MCF 10A (cell line): ENCODE data around the gene CFAP97D1. TPM values are rescaled to one million over a fixed set of nuclear protein-coding genes. Genes with fewer than 3 reads are reported as not detected.
A peak's percentile ranks its signal among the peaks of the same experiment; 100 is the strongest.

ENCODE experiments used
- BruUV-seq: library from RNA; stranded (reverse); fragments of 400-500 nt; replicated peaks from 2 replicates; lab custom pipeline; 2021; lab: Mats Ljungman, UMichigan
- CTCF ChIA-PET: fragments of 300-600 bp; sonication (Branson Sonifier 250); formaldehyde crosslinking; extraction: SDS; loops from one replicate; lab custom pipeline; 2021; ENCODE audit warnings: antibody characterized with exemption, inconsistent platforms; lab: Yijun Ruan, JAX
- POLR2A ChIA-PET: fragments of 300-600, 350-650 bp; sonication (Branson Sonifier 250); formaldehyde crosslinking; extraction: SDS; loops from one replicate; lab custom pipeline; 2020; ENCODE audit warnings: antibody characterized with exemption, inconsistent platforms; lab: Yijun Ruan, JAX
- DNase-seq: peaks from one replicate; pipeline ENCODE4 v3.0.0-alpha.2; 2018; ENCODE audit not compliant: unreplicated experiment
- H3K27ac Mint-ChIP-seq: one replicate; pipeline ENCODE4 v1.8.0; 2022; ENCODE audit warnings: mild to moderate bottlenecking, low read depth, mixed read lengths; ENCODE audit not compliant: unreplicated experiment
- H3K27me3 Mint-ChIP-seq: one replicate; pipeline ENCODE4 v1.8.0; 2022; ENCODE audit warnings: mixed read lengths; ENCODE audit not compliant: insufficient read depth, unreplicated experiment
- H3K36me3 Mint-ChIP-seq: one replicate; pipeline ENCODE4 v1.8.0; 2022; ENCODE audit warnings: mild to moderate bottlenecking, moderate library complexity, mixed read lengths; ENCODE audit not compliant: insufficient read depth, unreplicated experiment
- H3K4me1 Mint-ChIP-seq: one replicate; pipeline ENCODE4 v1.8.0; 2022; ENCODE audit warnings: mixed read lengths; ENCODE audit not compliant: insufficient read depth, unreplicated experiment
- H3K4me3 Mint-ChIP-seq: one replicate; pipeline ENCODE4 v1.8.0; 2022; ENCODE audit warnings: mild to moderate bottlenecking, moderate library complexity, mixed read lengths; ENCODE audit not compliant: unreplicated experiment
- H3K9me3 Mint-ChIP-seq: one replicate; pipeline ENCODE4 v1.8.0; 2022; ENCODE audit warnings: mixed read lengths; ENCODE audit not compliant: unreplicated experiment
- CTCF ChIP-seq: fragments of 200-600 bp; IDR thresholded peaks from one replicate; pipeline ENCODE4 v1.8.0; 2022; ENCODE audit warnings: antibody characterized with exemption, mild to moderate bottlenecking; ENCODE audit not compliant: unreplicated experiment
- intact Hi-C: fragments of 100-400 bp; cut with micrococcal nuclease; formaldehyde crosslinking; loops from 2 replicates; pipeline ENCODE4 v1.14.1; 2022
- total RNA-seq: library from RNA; stranded (reverse); gene quantifications from 2 replicates; pipeline ENCODE4 v1.2.3, GENCODE V29; 2022

CFAP97D1 gene
- total RNA-seq, 1 experiment from 2014 or later, result not detected

GRCh38 chr17:43831633-43832032 lies 51.4 kb downstream of the CFAP97D1 start:
- BruUV-seq, result no TSS peak
- ChIA-PET POLR2A (interaction anchor here (0.9 to 2.0 kb wide), 3 partner anchors 9 to 53 kb away, joined by 4 to 7 read pairs (median 4); partner anchors contain the start of gene DUSP3), CTCF (interaction anchor here (0.5 to 1.0 kb wide), 3 partner anchors 11 to 14 kb away, joined by 3 read pairs; no protein-coding TSS in a partner anchor)
- no peaks in the 10 kb centered on the region for H3K27me3 Mint-ChIP-seq
- H3K4me3 Mint-ChIP-seq, result peak overlapping the region; percentile 77
- H3K4me1 Mint-ChIP-seq, result peaks cover 12% of the 10 kb centered on the region
- no peak for TF ChIP-seq CTCF
- DNase-seq, result no peak
- H3K36me3 Mint-ChIP-seq, result peaks cover 29% of the 10 kb centered on the region
- intact Hi-C loops, result loop anchor here (5.0 kb wide), 1 partner anchor 49 kb away; the partner anchor contains the start of gene CFAP97D1
- H3K27ac Mint-ChIP-seq, result no peak overlapping the region
- H3K9me3 Mint-ChIP-seq, result no peaks in the 10 kb centered on the region

- no peak overlapping the region for H3K27ac Mint-ChIP-seq
Observed at GRCh38 chr17:43832168-43832975, 52.1 kb downstream of the CFAP97D1 start.

GRCh38 chr17:43832976-43833829 lies 53.0 kb downstream of the CFAP97D1 start, which contains the start of gene MPP3:
Gene MPP3 (minus strand): TSS chr17:43833146. CDS start chr17:43831906, 1,240 bp downstream.
- no TSS peak for BruUV-seq
- intact Hi-C loops, result loop anchor here (5.0 kb wide), 1 partner anchor 51 kb away; the partner anchor contains the start of gene CFAP97D1
- no peak for TF ChIP-seq CTCF
- Mint-ChIP-seq H3K9me3 (no peaks in the 10 kb centered on the region), H3K4me1 (peaks cover 12% of the 10 kb centered on the region), H3K4me3 (peak within 1 kb of the TSS; percentile 77), H3K36me3 (peaks cover 18% of the 10 kb centered on the region), H3K27ac (no peak within 1 kb of the TSS), H3K27me3 (no peaks in the 10 kb centered on the region)
- POLR2A ChIA-PET, result interaction anchor here (0.6 to 2.0 kb wide), 4 partner anchors 13 to 55 kb away, joined by 3 to 7 read pairs (median 4); partner anchors contain the start of gene DUSP3
- DNase-seq, result peak; percentile 80
- CTCF ChIA-PET, result interaction anchor here (1.2 kb wide), 1 partner anchor 9 kb away, joined by 3 read pairs; no protein-coding TSS in a partner anchor

More at GRCh38 chr17:43832168-43832975, 52.1 kb downstream of the CFAP97D1 start:
- Mint-ChIP-seq H3K4me1 (peaks cover 12% of the 10 kb centered on the region), H3K4me3 (peak overlapping the region; percentile 77), H3K36me3 (peaks cover 27% of the 10 kb centered on the region), H3K27me3 (no peaks in the 10 kb centered on the region), H3K9me3 (no peaks in the 10 kb centered on the region)
- ChIA-PET CTCF (interaction anchor here (0.6 to 1.0 kb wide), 3 partner anchors 14 to 18 kb away, joined by 3 read pairs; no protein-coding TSS in a partner anchor), POLR2A (interaction anchor here (0.6 to 2.0 kb wide), 3 partner anchors 13 to 54 kb away, joined by 3 to 7 read pairs (median 4); partner anchors contain the start of gene DUSP3)
- no TSS peak for BruUV-seq
- peak; percentile 67 for DNase-seq
- no peak for TF ChIP-seq CTCF
- intact Hi-C loops, result loop anchor here (5.0 kb wide), 1 partner anchor 50 kb away; the partner anchor contains the start of gene CFAP97D1
